Stimulated activated effector memory CD8-positive, alpha-beta T cell treated with anti-CD3 and anti-CD28 coated beads, Interleukin-12 subunit alpha, Interleukin-12 subunit beta, amount 100 ng/mL, for 72 hours (primary cell): ENCODE results near the gene BANF1.

Source experiments
- ATAC-seq: fragments of 150-1000 bp; cut with Tn5 transposase; 2 replicates; pipeline ENCODE4 v1.10.0; 2021
- DNase-seq, 2 donors: peaks; one replicate each; pipeline ENCODE4 v3.0.0; 2021 to 2022; ENCODE audit warnings: low spot score in 2 of 2
- H3K27ac Mint-ChIP-seq: one replicate; pipeline ENCODE4 v1.8.0; 2022; ENCODE audit warnings: mild to moderate bottlenecking, mixed read lengths
- H3K36me3 Mint-ChIP-seq: one replicate; pipeline ENCODE4 v1.8.0; 2022; ENCODE audit warnings: mild to moderate bottlenecking, mixed read lengths
- H3K4me1 Mint-ChIP-seq: one replicate; pipeline ENCODE4 v1.8.0; 2022; ENCODE audit warnings: mixed read lengths
- H3K4me3 Mint-ChIP-seq: one replicate; pipeline ENCODE4 v1.8.0; 2022; ENCODE audit warnings: mild to moderate bottlenecking, mixed read lengths
- H3K9me3 Mint-ChIP-seq: one replicate; pipeline ENCODE4 v1.8.0; 2022; ENCODE audit warnings: mixed read lengths

BANF1 gene

GRCh38 chr11:66035653-66036333 lies 33.5 kb downstream of the BANF1 start:
- no peaks in the 10 kb centered on the region for H3K9me3 Mint-ChIP-seq
- no peak for DNase-seq
- no peak overlapping the region for H3K27ac Mint-ChIP-seq
- no peak for ATAC-seq
- no peaks in the 10 kb centered on the region for H3K36me3 Mint-ChIP-seq
- H3K4me1 Mint-ChIP-seq: no peaks in the 10 kb centered on the region
- H3K4me3 Mint-ChIP-seq: no peak overlapping the region

GRCh38 chr11:66036334-66036710 lies 34.0 kb downstream of the BANF1 start:
- DNase-seq (no peak), ATAC-seq (no peak)
- no peak overlapping the region for H3K4me3 Mint-ChIP-seq
- no peaks in the 10 kb centered on the region for H3K4me1 Mint-ChIP-seq
- H3K27ac Mint-ChIP-seq: no peak overlapping the region
- no peaks in the 10 kb centered on the region for H3K36me3 Mint-ChIP-seq
- H3K9me3 Mint-ChIP-seq: no peaks in the 10 kb centered on the region

- Mint-ChIP-seq H3K4me3 (no peak overlapping the region), H3K9me3 (no peaks in the 10 kb centered on the region), H3K4me1 (no peaks in the 10 kb centered on the region), H3K36me3 (no peaks in the 10 kb centered on the region), H3K27ac (no peak overlapping the region)
- no peak for DNase-seq
- ATAC-seq: no peak
Measured at GRCh38 chr11:66037327-66037726, 35.0 kb downstream of the BANF1 start.

- Mint-ChIP-seq H3K27ac (peak overlapping the region; percentile 32), H3K36me3 (peaks cover under 1% of the 10 kb centered on the region), H3K4me3 (no peak overlapping the region), H3K9me3 (no peaks in the 10 kb centered on the region), H3K4me1 (peaks cover 5% of the 10 kb centered on the region)
- no peak for DNase-seq
- ATAC-seq: no peak
Measured at GRCh38 chr11:66039765-66040164, 37.5 kb downstream of the BANF1 start.

GRCh38 chr11:66042227-66042995 lies 40.1 kb downstream of the BANF1 start:
- no peaks in the 10 kb centered on the region for H3K9me3 Mint-ChIP-seq

GRCh38 chr11:66042996-66043906 lies 40.9 kb downstream of the BANF1 start:
- peaks cover 7% of the 10 kb centered on the region for H3K36me3 Mint-ChIP-seq
- ATAC-seq (no peak), DNase-seq (no peak)
- no peak overlapping the region for H3K4me3 Mint-ChIP-seq
- H3K4me1 Mint-ChIP-seq: peaks cover 17% of the 10 kb centered on the region
- H3K9me3 Mint-ChIP-seq: no peaks in the 10 kb centered on the region
- no peak overlapping the region for H3K27ac Mint-ChIP-seq

More at GRCh38 chr11:66042227-66042995, 40.1 kb downstream of the BANF1 start:
- DNase-seq: no peak
- Mint-ChIP-seq H3K4me3 (no peak overlapping the region), H3K4me1 (peaks cover 17% of the 10 kb centered on the region), H3K27ac (no peak overlapping the region), H3K36me3 (peaks cover 7% of the 10 kb centered on the region)
- ATAC-seq: no peak

- DNase-seq (peak in 1 of 2 donors; percentile 18), ATAC-seq (peak; percentile 89)
- Mint-ChIP-seq H3K9me3 (no peaks in the 10 kb centered on the region), H3K36me3 (peaks cover 7% of the 10 kb centered on the region), H3K27ac (peak overlapping the region; percentile 88), H3K4me1 (peaks cover 22% of the 10 kb centered on the region), H3K4me3 (peak overlapping the region; percentile 71)
Measured at GRCh38 chr11:66044757-66045156, 42.5 kb downstream of the BANF1 start.

GRCh38 chr11:66045177-66045639 lies 42.9 kb downstream of the BANF1 start:
- Mint-ChIP-seq H3K4me1 (peaks cover 25% of the 10 kb centered on the region), H3K4me3 (peak overlapping the region; percentile 71), H3K36me3 (peaks cover 7% of the 10 kb centered on the region), H3K9me3 (no peaks in the 10 kb centered on the region), H3K27ac (peak overlapping the region; percentile 88)
- ATAC-seq: peak; percentile 90
- peak; percentile 92 to 93 for DNase-seq

GRCh38 chr11:66046901-66047300 lies 44.6 kb downstream of the BANF1 start:
- no peak for ATAC-seq
- peaks cover 38% of the 10 kb centered on the region for H3K4me1 Mint-ChIP-seq

GRCh38 chr11:66047541-66048365 lies 45.5 kb downstream of the BANF1 start:
- peaks cover 17% of the 10 kb centered on the region for H3K36me3 Mint-ChIP-seq
- no peak overlapping the region for H3K4me3 Mint-ChIP-seq
- no peaks in the 10 kb centered on the region for H3K9me3 Mint-ChIP-seq
- no peak for ATAC-seq
- no peak overlapping the region for H3K27ac Mint-ChIP-seq
- peaks cover 43% of the 10 kb centered on the region for H3K4me1 Mint-ChIP-seq
- no peak for DNase-seq

More at GRCh38 chr11:66046901-66047300, 44.6 kb downstream of the BANF1 start:
- H3K27ac Mint-ChIP-seq: no peak overlapping the region
- H3K36me3 Mint-ChIP-seq: peaks cover 8% of the 10 kb centered on the region
- no peak overlapping the region for H3K4me3 Mint-ChIP-seq
- H3K9me3 Mint-ChIP-seq: no peaks in the 10 kb centered on the region
- DNase-seq: no peak

- DNase-seq (no peak), ATAC-seq (no peak)
- Mint-ChIP-seq H3K9me3 (no peaks in the 10 kb centered on the region), H3K36me3 (peaks cover 27% of the 10 kb centered on the region), H3K4me1 (peaks cover 43% of the 10 kb centered on the region), H3K4me3 (no peak within 1 kb of the TSS), H3K27ac (peak within 1 kb of the TSS; percentile 48)
Measured at GRCh38 chr11:66048547-66049323, 46.4 kb downstream of the BANF1 start, which contains the start of gene GAL3ST3. TSS of gene GAL3ST3 (minus strand) at chr11:66049161. CDS start at chr11:66045415, 3,746 bp downstream.

GRCh38 chr11:66050581-66051231 lies 48.4 kb downstream of the BANF1 start:
- ATAC-seq (no peak), DNase-seq (no peak)
- peak overlapping the region; percentile 100 for H3K4me3 Mint-ChIP-seq
- peaks cover 34% of the 10 kb centered on the region for H3K4me1 Mint-ChIP-seq
- peak overlapping the region; percentile 100 for H3K27ac Mint-ChIP-seq
- H3K9me3 Mint-ChIP-seq: no peaks in the 10 kb centered on the region
- H3K36me3 Mint-ChIP-seq: peaks cover 40% of the 10 kb centered on the region

- DNase-seq (no peak), ATAC-seq (no peak)
- Mint-ChIP-seq H3K4me3 (peak overlapping the region; percentile 100), H3K27ac (peak overlapping the region; percentile 100), H3K36me3 (peaks cover 46% of the 10 kb centered on the region), H3K4me1 (peaks cover 31% of the 10 kb centered on the region), H3K9me3 (no peaks in the 10 kb centered on the region)
Measured at GRCh38 chr11:66051371-66051765, 49.1 kb downstream of the BANF1 start.
